Peyer's patch (tissue), 4 donors: ENCODE results near the gene BMX.

Experiments used
- POLR2A ChIP-seq, 2 donors: fragments of 450-650 bp; IDR thresholded peaks; one replicate each; pipeline ENCODE4 v1.5.1; 2017; ENCODE audit warnings: antibody characterized with exemption in 2 of 2, mild to moderate bottlenecking in 2 of 2, moderate library complexity in 2 of 2
- TF ChIP-seq, protein P1 (sequence below), 6 experiments: fragments of 450-650 bp in 4 of 6; fragments of 200-600 bp in 2 of 6; sonication (generic) in 1 of 6; IDR thresholded peaks; one replicate each; pipeline ENCODE4 v1.5.1; 2017 to 2019; ENCODE audit warnings: antibody characterized with exemption in 6 of 6, mild to moderate bottlenecking in 3 of 6, moderate library complexity in 1 of 6

DNA sequence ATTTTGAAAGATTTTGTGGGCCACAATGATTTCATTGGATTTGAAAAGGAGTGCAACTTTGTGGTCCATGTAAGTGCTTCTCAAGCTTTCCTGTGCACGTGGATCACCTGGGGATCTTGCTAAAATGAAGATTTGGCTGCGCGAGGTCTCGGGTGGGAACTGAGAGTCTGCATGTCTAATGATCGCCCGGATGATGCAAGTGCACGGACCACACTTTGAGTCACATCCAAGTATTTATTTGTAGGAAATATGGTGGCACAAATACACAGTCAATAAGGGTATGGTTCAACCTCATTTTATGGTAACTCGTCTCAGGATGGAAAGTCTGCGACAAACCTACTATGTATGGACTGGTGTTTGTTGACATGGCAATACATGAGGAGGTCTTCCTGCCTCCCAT lies 899 bp downstream of the BMX start:
- TF ChIP-seq, protein P1, sequence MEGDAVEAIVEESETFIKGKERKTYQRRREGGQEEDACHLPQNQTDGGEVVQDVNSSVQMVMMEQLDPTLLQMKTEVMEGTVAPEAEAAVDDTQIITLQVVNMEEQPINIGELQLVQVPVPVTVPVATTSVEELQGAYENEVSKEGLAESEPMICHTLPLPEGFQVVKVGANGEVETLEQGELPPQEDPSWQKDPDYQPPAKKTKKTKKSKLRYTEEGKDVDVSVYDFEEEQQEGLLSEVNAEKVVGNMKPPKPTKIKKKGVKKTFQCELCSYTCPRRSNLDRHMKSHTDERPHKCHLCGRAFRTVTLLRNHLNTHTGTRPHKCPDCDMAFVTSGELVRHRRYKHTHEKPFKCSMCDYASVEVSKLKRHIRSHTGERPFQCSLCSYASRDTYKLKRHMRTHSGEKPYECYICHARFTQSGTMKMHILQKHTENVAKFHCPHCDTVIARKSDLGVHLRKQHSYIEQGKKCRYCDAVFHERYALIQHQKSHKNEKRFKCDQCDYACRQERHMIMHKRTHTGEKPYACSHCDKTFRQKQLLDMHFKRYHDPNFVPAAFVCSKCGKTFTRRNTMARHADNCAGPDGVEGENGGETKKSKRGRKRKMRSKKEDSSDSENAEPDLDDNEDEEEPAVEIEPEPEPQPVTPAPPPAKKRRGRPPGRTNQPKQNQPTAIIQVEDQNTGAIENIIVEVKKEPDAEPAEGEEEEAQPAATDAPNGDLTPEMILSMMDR (IDR thresholded peaks at IDR 0.05) = no peak
- no peak for TF ChIP-seq POLR2A (IDR thresholded peaks at IDR 0.05)
